Activated B cell treated with CpG ODN at 0.5 μM for 24 hours (primary cell): ENCODE measurements around the gene DYNC1I1. TPM values are rescaled to one million over a fixed set of nuclear protein-coding genes. Genes with fewer than 3 reads are reported as not detected.

Experiments used
- ATAC-seq: fragments of 200-7000 bp; cut with Tn5 transposase; one replicate; pipeline ENCODE4 v1.10.0; 2021; ENCODE audit warnings: low read depth, mild to moderate bottlenecking, moderate library complexity
- CTCF ChIA-PET: fragments of 350-600 bp; sonication (Branson Sonifier 250); formaldehyde crosslinking; loops from one replicate; lab custom pipeline; 2021; ENCODE audit warnings: antibody characterized with exemption; lab: Charles Lee
- POLR2A ChIA-PET: fragments of 350-600 bp; sonication (Branson Sonifier 250); formaldehyde crosslinking; loops from one replicate; lab custom pipeline; 2021; ENCODE audit warnings: antibody characterized with exemption; lab: Charles Lee
- DNase-seq: peaks from one replicate; pipeline ENCODE4 v3.0.0; 2022
- H3K27ac Mint-ChIP-seq: one replicate; pipeline ENCODE4 v1.8.0; 2020; ENCODE audit warnings: mixed read lengths
- H3K27me3 Mint-ChIP-seq: one replicate; pipeline ENCODE4 v1.8.0; 2021; ENCODE audit warnings: mixed read lengths
- H3K36me3 Mint-ChIP-seq: one replicate; pipeline ENCODE4 v1.8.0; 2021; ENCODE audit warnings: low read depth, mixed read lengths
- H3K4me1 Mint-ChIP-seq: one replicate; pipeline ENCODE4 v1.8.0; 2021; ENCODE audit warnings: mixed read lengths
- H3K4me3 Mint-ChIP-seq: one replicate; pipeline ENCODE4 v1.8.0; 2020; ENCODE audit warnings: mild to moderate bottlenecking, mixed read lengths
- H3K9me3 Mint-ChIP-seq: one replicate; pipeline ENCODE4 v1.8.0; 2020; ENCODE audit warnings: mixed read lengths
- intact Hi-C: fragments of 100-400 bp; cut with micrococcal nuclease; formaldehyde crosslinking; loops from one replicate; pipeline ENCODE4 v1.15.1; 2024
- total RNA-seq: library from RNA; stranded (reverse); gene quantifications from 2 replicates; pipeline ENCODE4 v1.2.3, GENCODE V29; 2022
- TF ChIP-seq, protein P1 (sequence below): fragments of 200-600 bp; IDR thresholded peaks from one replicate; pipeline ENCODE4 v1.8.0; 2022; ENCODE audit warnings: antibody characterized with exemption, mild to moderate bottlenecking

Gene DYNC1I1
- total RNA-seq, 1 donor from 2014 or later: not detected

DNA sequence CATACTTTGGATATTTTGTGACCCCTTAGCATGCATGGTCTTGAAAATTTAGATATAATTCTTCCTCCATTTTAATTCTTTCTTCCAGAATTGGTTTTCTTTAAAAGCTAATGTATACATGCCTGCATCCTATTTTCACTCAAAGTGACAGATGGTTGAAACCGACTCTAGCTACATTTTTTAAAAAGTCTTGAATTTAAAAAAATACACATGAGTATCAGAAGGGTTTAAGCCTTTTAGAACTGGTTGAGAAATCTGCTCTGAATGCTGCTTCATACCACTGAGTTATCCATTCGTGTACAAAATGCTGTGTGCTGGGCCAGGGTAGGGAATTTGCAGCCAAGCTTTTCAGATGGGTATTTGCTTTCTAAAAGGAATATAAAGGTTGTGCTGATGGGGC is 16.5 kb downstream of the DYNC1I1 start:
- H3K9me3 Mint-ChIP-seq: no peaks in the 10 kb centered on the region
- TF ChIP-seq, protein P1, sequence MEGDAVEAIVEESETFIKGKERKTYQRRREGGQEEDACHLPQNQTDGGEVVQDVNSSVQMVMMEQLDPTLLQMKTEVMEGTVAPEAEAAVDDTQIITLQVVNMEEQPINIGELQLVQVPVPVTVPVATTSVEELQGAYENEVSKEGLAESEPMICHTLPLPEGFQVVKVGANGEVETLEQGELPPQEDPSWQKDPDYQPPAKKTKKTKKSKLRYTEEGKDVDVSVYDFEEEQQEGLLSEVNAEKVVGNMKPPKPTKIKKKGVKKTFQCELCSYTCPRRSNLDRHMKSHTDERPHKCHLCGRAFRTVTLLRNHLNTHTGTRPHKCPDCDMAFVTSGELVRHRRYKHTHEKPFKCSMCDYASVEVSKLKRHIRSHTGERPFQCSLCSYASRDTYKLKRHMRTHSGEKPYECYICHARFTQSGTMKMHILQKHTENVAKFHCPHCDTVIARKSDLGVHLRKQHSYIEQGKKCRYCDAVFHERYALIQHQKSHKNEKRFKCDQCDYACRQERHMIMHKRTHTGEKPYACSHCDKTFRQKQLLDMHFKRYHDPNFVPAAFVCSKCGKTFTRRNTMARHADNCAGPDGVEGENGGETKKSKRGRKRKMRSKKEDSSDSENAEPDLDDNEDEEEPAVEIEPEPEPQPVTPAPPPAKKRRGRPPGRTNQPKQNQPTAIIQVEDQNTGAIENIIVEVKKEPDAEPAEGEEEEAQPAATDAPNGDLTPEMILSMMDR: no peak
- no peak overlapping the region for H3K27ac Mint-ChIP-seq
- POLR2A ChIA-PET: no interaction called here
- ATAC-seq (no peak), DNase-seq (no peak)
- H3K4me3 Mint-ChIP-seq: no peak overlapping the region
- H3K4me1 Mint-ChIP-seq: no peaks in the 10 kb centered on the region
- no peaks in the 10 kb centered on the region for H3K36me3 Mint-ChIP-seq
- peaks cover 7% of the 10 kb centered on the region for H3K27me3 Mint-ChIP-seq
- CTCF ChIA-PET: no interaction called here
- intact Hi-C loops: no loop called here

DNA sequence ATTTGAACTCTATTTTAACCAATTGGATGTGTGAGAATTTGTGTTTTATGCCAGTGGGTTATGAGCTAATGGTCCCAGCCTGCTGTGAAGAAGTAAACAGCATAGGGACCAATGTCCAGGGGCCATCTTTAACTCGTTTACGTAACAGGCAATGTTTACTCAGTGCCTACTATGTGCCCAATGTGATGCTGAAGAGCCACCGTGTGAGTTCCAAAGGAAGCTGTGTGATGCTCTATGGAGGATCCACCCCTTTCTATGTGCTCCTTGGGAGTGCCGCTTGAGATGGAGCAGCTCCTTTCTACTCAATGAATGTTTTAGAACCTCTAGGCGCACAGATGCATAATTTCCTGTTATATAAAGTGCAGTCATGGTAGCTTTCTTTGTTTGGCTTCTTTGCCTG is 21.3 kb downstream of the DYNC1I1 start:
- H3K9me3 Mint-ChIP-seq: no peaks in the 10 kb centered on the region
- H3K4me3 Mint-ChIP-seq: no peak overlapping the region
- TF ChIP-seq, protein P1: no peak
- no peaks in the 10 kb centered on the region for H3K27me3 Mint-ChIP-seq
- H3K36me3 Mint-ChIP-seq: no peaks in the 10 kb centered on the region
- ATAC-seq: no peak
- ChIA-PET POLR2A (no interaction called here), CTCF (no interaction called here)
- DNase-seq: no peak
- H3K4me1 Mint-ChIP-seq: no peaks in the 10 kb centered on the region
- no peak overlapping the region for H3K27ac Mint-ChIP-seq
- intact Hi-C loops: no loop called here

DNA sequence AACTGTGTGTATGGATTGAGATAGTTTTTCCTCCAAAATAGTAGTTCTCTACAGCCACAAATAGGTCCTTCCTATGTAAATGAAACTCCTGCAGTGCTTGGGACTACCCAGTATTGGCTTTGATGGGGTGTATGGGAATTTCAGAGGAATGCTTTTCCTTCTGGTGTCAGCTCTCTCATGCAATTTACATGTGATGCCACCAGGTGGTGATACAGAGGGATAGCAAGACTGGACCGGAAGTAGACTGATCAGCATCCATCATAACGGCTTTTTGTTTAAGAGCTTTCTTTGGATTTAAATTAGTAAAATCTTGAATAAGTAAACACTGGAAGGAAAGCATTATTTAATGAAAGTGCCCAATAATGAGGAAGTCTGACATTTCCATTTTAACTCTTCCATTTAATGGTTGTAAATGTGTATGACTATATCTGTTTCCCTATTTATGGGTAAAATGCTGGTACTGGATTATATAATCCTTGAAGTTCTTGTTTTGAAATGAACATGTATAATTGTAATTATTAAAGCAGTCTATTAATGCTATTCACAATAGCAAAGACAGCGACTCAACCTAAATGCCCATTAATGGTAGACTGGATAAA is 22.7 kb downstream of the DYNC1I1 start:
- TF ChIP-seq, protein P1: no peak
- Mint-ChIP-seq H3K4me1 (no peaks in the 10 kb centered on the region), H3K27ac (no peak overlapping the region), H3K36me3 (no peaks in the 10 kb centered on the region), H3K27me3 (no peaks in the 10 kb centered on the region), H3K4me3 (no peak overlapping the region), H3K9me3 (no peaks in the 10 kb centered on the region)
- DNase-seq (no peak), ATAC-seq (no peak)
- intact Hi-C loops: no loop called here
- POLR2A ChIA-PET: no interaction called here
- CTCF ChIA-PET: interaction anchor here (1.0 kb wide), 1 partner anchor 72 kb away, joined by 3 read pairs; no protein-coding TSS in a partner anchor

DNA sequence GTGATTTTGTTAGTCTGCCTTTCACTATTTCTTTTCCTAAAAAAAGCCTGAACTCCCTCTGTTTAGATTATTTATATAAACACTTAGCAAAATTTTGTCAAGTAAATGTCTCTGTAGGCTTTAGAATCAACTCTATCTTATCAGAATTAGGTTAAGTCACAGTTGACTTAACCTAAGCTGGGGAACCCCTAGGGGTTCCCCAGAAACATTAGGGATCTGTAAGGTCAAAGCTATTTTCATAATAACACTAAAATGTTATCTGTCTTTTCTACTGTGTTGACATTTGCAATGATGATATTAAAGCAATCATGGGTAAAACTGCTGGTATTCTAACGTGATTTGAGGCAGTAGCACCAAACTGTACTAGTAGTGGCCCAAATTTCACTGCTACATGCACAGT is 24.3 kb downstream of the DYNC1I1 start:
- ATAC-seq: no peak
- intact Hi-C loops: no loop called here
- Mint-ChIP-seq H3K36me3 (no peaks in the 10 kb centered on the region), H3K9me3 (no peaks in the 10 kb centered on the region), H3K4me1 (no peaks in the 10 kb centered on the region), H3K27ac (no peak overlapping the region), H3K4me3 (no peak overlapping the region), H3K27me3 (no peaks in the 10 kb centered on the region)
- POLR2A ChIA-PET: no interaction called here
- CTCF ChIA-PET: no interaction called here
- TF ChIP-seq, protein P1: no peak
- no peak for DNase-seq

DNA sequence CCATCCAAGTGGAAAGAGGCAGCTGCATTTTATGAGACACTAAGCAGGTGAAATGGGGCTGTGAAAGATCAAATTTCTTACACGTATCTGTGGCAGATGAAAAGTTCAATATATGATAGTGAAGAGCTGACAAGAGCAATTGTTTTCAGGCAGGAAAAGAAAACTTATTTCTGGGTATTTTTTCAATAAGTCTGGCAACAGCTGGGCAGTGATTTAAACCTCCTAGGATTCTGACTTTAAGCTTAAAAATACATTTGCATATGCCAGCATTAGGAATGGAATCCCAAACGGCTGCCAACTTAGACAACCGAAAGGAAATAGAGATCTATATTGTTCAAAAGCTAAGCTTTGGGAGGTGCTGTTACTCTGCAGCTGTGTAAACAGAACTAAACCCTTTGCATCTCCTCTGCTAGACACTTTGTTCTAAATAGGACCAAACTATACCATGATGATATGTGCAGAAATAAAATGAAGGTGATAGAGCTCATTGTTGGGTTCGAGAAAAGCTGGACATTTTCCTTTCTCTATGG is 26.1 kb downstream of the DYNC1I1 start:
- Mint-ChIP-seq H3K27me3 (peaks cover 6% of the 10 kb centered on the region), H3K36me3 (no peaks in the 10 kb centered on the region)

More for the DNA sequence above, 26.1 kb downstream of the DYNC1I1 start:
- CTCF ChIA-PET: no interaction called here
- Mint-ChIP-seq H3K4me1 (no peaks in the 10 kb centered on the region), H3K9me3 (no peaks in the 10 kb centered on the region), H3K27ac (no peak overlapping the region), H3K4me3 (no peak overlapping the region)
- DNase-seq: no peak
- TF ChIP-seq, protein P1: no peak
- POLR2A ChIA-PET: no interaction called here
- intact Hi-C loops: no loop called here
- no peak for ATAC-seq
